GM18505 (cell line): ENCODE measurements around the gene ISG20L2.
A peak's percentile ranks its signal among the peaks of the same experiment; 100 is the strongest.

Experiments used
- ATAC-seq: cut with Tn5 transposase; IDR thresholded peaks from one replicate; pipeline ENCODE4 v1.9.1; 2021; ENCODE audit not compliant: unreplicated experiment
- POLR2A ChIP-seq: IDR thresholded peaks from 4 replicates; pipeline ENCODE4 v1.6.1; 2011; ENCODE audit warnings: borderline replicate concordance; ENCODE audit not compliant: insufficient read depth, insufficient read length; ENCODE audit errors: extremely low read depth

ISG20L2 gene

GRCh38 chr1:156692925-156693847 lies 35.4 kb downstream of the ISG20L2 start:
- no peak for ATAC-seq
- TF ChIP-seq POLR2A: no peak

- ATAC-seq: no peak
- no peak for TF ChIP-seq POLR2A
Measured at GRCh38 chr1:156692441-156692924, 36.1 kb downstream of the ISG20L2 start.

- no peak for TF ChIP-seq POLR2A
- no peak for ATAC-seq
Measured at GRCh38 chr1:156691665-156692440, 36.7 kb downstream of the ISG20L2 start.

- ATAC-seq: no peak
- no peak for TF ChIP-seq POLR2A
Measured at GRCh38 chr1:156691191-156691590, 37.4 kb downstream of the ISG20L2 start.

DNA sequence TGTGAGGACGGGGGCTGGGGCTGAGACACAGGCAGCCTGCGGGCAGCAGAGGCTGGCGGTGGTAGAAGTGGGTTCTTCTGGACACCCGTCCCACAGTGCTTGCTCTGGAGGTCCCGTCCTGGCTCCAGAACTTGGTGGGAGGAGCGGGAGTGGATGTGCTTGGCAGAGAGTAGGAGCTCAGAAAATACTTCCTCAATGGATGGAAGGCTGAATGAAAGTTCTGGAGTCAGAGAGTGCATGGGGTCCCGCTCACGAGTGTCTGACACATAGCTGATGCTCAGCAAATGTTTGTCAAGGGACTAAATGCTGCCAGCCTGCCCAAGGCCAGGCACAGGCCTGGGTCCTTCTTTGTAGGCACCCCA lies 37.9 kb downstream of the ISG20L2 start:
- TF ChIP-seq POLR2A: no peak
- ATAC-seq: no peak

DNA sequence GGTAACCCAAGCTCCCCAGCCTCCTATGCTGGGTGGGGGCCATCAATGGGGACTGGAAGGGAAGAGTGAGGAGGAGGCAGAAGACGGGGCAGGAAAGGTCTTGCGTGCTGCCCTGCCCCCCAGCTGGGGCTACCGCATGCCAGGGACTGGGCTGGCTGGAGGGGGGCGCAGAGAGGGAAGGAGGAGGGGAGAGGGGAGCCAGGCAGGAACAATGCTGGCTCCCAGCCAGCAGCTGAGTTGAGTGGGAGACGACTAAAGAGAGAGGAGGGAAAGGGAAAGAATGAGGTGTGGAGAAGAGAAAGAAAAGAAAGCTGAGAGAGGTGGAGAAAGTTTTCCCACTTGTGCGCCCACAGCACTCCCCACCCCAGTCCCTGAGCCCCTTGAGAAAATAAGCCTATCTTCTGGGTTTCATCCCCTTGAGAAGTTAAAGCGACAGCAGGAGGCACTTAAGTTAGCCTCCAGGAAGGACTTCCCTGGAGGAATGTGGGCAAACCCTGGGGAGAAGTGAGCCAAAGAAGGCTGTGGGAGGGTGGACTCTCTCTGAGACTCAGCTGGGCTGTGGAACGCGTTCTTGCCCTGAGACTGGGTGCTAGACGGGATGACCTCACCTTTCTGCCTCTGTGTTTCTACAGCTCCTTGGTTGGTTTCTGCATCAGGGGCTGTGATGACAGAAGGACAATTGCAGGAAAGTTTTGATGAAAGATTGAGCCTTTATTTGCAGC lies 38.5 kb downstream of the ISG20L2 start:
- no peak for TF ChIP-seq POLR2A
- no peak for ATAC-seq

- ATAC-seq: peak; percentile 61
- no peak for TF ChIP-seq POLR2A
Measured at GRCh38 chr1:156689035-156689952, 39.3 kb downstream of the ISG20L2 start.

- no peak for ATAC-seq
- no peak for TF ChIP-seq POLR2A
Measured at GRCh38 chr1:156684227-156684782, 44.3 kb downstream of the ISG20L2 start.

- ATAC-seq: no peak
- TF ChIP-seq POLR2A: no peak
Measured at GRCh38 chr1:156682166-156682890, 46.2 kb downstream of the ISG20L2 start.

- no peak for TF ChIP-seq POLR2A
- no peak for ATAC-seq
Measured at GRCh38 chr1:156681196-156681960, 47.2 kb downstream of the ISG20L2 start.

- TF ChIP-seq POLR2A: no peak
- ATAC-seq: no peak
Measured at GRCh38 chr1:156680056-156680455, 48.5 kb downstream of the ISG20L2 start.
